ENCODE results near the gene CLRN3.

CLRN3 gene

DNA sequence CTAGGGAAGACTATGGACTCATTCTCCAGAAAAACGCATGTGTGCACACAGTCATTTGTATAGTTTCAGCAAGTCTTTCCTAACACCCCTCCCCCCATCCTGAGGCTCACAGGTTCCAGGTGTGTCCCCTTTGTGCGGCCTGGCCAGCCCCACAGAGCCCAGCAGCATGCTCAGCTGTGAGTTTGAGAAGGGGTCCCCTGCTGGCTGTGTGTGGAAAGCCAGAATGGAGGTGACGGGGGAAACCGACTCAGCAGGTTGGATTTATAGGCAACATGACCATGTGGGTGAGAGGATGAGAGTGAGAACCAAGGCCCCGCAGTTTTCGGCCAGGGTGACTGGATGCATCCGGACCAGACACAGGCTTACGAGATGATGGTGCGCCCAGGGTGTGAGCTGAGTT is 24.1 kb upstream of the CLRN3 start:
- Histone ChIP-seq H3K4me3 (ENCODE audit: low read depth, low read length) (no peak overlapping the region), H3K4me1 (ENCODE audit: control insufficient read depth, insufficient read depth, low read length) (no peaks in the 10 kb centered on the region), H3K9me3 (ENCODE audit: control insufficient read depth, insufficient read depth, low read depth, low read length) (no peaks in the 10 kb centered on the region), H3K27ac (ENCODE audit: extremely low read depth, low read depth, low read length) (no peak overlapping the region), H3K36me3 (ENCODE audit: control insufficient read depth in 2 of 2, insufficient read depth in 1 of 2, low read length in 2 of 2) (no peaks in the 10 kb centered on the region)
- TF ChIP-seq ZNF311 (tag by site-specific recombination; IDR thresholded peaks at IDR 0.05; ENCODE audit: borderline replicate concordance): no peak
- ChIA-PET POLR2A (no interaction called here), CTCF (no interaction called here)

DNA sequence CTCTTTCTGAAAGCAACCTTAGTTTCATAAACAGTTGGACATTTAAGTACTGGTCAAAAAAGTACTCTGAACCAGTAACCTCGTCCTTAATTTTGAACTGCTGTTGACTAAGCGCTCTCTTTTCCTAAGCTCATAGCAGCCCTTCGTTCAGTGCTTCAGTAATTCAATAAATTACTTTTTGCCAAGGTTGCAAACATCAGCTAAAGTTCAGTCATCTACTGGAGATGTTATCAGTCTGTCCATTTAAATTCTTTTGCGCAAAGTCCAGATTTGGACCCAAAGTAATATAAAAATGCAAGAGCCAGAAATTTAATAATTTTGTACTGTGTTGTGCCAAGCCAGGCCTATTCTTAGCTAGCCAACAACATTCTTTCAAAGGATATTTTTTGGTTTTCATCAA is 22.6 kb upstream of the CLRN3 start:
- Histone ChIP-seq H3K36me3 (ENCODE audit: control insufficient read depth in 2 of 2, insufficient read depth in 1 of 2, low read length in 2 of 2) (no peaks in the 10 kb centered on the region), H3K27ac (ENCODE audit: extremely low read depth, low read depth, low read length) (no peak overlapping the region), H3K4me3 (ENCODE audit: low read depth, low read length) (no peak overlapping the region), H3K9me3 (ENCODE audit: control insufficient read depth, insufficient read depth, low read depth, low read length) (no peaks in the 10 kb centered on the region), H3K4me1 (ENCODE audit: control insufficient read depth, insufficient read depth, low read length) (no peaks in the 10 kb centered on the region)
- ChIA-PET CTCF (interaction anchor here (0.7 to 1.8 kb wide), 2 partner anchors 8 to 97 kb away, joined by 3 to 5 read pairs; partner anchors contain the start of gene PTPRE), POLR2A (no interaction called here)
- TF ChIP-seq ZNF416 (tag by site-specific recombination; IDR thresholded peaks at IDR 0.05) (no peak), KLF16 (tag by site-specific recombination; IDR thresholded peaks at IDR 0.05) (no peak), ZNF596 (tag by site-specific recombination; IDR thresholded peaks at IDR 0.05) (no peak), ZNF132 (tag by site-specific recombination; IDR thresholded peaks at IDR 0.05; ENCODE audit: borderline replicate concordance) (no peak), ZNF791 (tag by site-specific recombination; IDR thresholded peaks at IDR 0.05) (no peak), ZNF585B (tag by site-specific recombination; IDR thresholded peaks at IDR 0.05) (no peak), ZNF221 (tag by site-specific recombination; IDR thresholded peaks at IDR 0.05; ENCODE audit: borderline replicate concordance) (no peak), ZNF133 (tag by site-specific recombination; IDR thresholded peaks at IDR 0.05) (no peak), ZNF184 (tag by site-specific recombination; IDR thresholded peaks at IDR 0.05) (no peak), ZNF341 (tag by site-specific recombination; IDR thresholded peaks at IDR 0.05; ENCODE audit: low read depth) (no peak), ZNF830 (tag by site-specific recombination; IDR thresholded peaks at IDR 0.05; ENCODE audit: low read depth) (no peak), ZNF157 (tag by site-specific recombination; IDR thresholded peaks at IDR 0.05) (no peak), ZNF677 (tag by site-specific recombination; IDR thresholded peaks at IDR 0.05) (no peak), SP3 (tag by site-specific recombination; IDR thresholded peaks at IDR 0.05) (no peak)
- TF ChIP-seq, protein P1, sequence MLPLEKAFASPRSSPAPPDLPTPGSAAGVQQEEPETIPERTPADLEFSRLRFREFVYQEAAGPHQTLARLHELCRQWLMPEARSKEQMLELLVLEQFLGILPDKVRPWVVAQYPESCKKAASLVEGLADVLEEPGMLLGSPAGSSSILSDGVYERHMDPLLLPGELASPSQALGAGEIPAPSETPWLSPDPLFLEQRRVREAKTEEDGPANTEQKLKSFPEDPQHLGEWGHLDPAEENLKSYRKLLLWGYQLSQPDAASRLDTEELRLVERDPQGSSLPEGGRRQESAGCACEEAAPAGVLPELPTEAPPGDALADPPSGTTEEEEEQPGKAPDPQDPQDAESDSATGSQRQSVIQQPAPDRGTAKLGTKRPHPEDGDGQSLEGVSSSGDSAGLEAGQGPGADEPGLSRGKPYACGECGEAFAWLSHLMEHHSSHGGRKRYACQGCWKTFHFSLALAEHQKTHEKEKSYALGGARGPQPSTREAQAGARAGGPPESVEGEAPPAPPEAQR (tag by site-specific recombination; IDR thresholded peaks at IDR 0.05): no peak
- TF ChIP-seq, protein P2, sequence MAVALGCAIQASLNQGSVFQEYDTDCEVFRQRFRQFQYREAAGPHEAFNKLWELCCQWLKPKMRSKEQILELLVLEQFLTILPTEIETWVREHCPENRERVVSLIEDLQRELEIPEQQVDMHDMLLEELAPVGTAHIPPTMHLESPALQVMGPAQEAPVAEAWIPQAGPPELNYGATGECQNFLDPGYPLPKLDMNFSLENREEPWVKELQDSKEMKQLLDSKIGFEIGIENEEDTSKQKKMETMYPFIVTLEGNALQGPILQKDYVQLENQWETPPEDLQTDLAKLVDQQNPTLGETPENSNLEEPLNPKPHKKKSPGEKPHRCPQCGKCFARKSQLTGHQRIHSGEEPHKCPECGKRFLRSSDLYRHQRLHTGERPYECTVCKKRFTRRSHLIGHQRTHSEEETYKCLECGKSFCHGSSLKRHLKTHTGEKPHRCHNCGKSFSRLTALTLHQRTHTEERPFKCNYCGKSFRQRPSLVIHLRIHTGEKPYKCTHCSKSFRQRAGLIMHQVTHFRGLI (tag by site-specific recombination; IDR thresholded peaks at IDR 0.05): no peak

- no peaks in the 10 kb centered on the region for H3K36me3 ChIP-seq (ENCODE audit: control insufficient read depth in 2 of 2, insufficient read depth in 1 of 2, low read length in 2 of 2)
- POLR2A ChIA-PET: no interaction called here
- no peak overlapping the region for H3K4me3 ChIP-seq (ENCODE audit: low read depth, low read length)
- no peaks in the 10 kb centered on the region for H3K9me3 ChIP-seq (ENCODE audit: control insufficient read depth, insufficient read depth, low read depth, low read length)
- CTCF ChIA-PET: interaction anchor here (1.2 to 1.7 kb wide), 2 partner anchors 98 to 113 kb away, joined by 3 to 7 read pairs; no protein-coding TSS in a partner anchor
- TF ChIP-seq ZNF654 (tag by site-specific recombination; IDR thresholded peaks at IDR 0.05; ENCODE audit: low read depth) (no peak), ZNF19 (tag by site-specific recombination; IDR thresholded peaks at IDR 0.05; ENCODE audit: low read depth) (no peak), ZNF133 (tag by site-specific recombination; IDR thresholded peaks at IDR 0.05) (no peak), ZFP69B (tag by site-specific recombination; IDR thresholded peaks at IDR 0.05) (no peak), ZNF132 (tag by site-specific recombination; IDR thresholded peaks at IDR 0.05; ENCODE audit: borderline replicate concordance) (no peak), ZNF843 (tag by site-specific recombination; IDR thresholded peaks at IDR 0.05) (no peak), GLI2 (tag by site-specific recombination; IDR thresholded peaks at IDR 0.05; ENCODE audit: borderline replicate concordance, low read depth) (no peak), ZNF585B (tag by site-specific recombination; IDR thresholded peaks at IDR 0.05) (no peak), ZNF660 (tag by site-specific recombination; IDR thresholded peaks at IDR 0.05) (no peak)
- TF ChIP-seq, protein P3, sequence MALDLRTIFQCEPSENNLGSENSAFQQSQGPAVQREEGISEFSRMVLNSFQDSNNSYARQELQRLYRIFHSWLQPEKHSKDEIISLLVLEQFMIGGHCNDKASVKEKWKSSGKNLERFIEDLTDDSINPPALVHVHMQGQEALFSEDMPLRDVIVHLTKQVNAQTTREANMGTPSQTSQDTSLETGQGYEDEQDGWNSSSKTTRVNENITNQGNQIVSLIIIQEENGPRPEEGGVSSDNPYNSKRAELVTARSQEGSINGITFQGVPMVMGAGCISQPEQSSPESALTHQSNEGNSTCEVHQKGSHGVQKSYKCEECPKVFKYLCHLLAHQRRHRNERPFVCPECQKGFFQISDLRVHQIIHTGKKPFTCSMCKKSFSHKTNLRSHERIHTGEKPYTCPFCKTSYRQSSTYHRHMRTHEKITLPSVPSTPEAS (tag by site-specific recombination; IDR thresholded peaks at IDR 0.05): no peak
- no peak overlapping the region for H3K27ac ChIP-seq (ENCODE audit: extremely low read depth, low read depth, low read length)
- H3K4me1 ChIP-seq (ENCODE audit: control insufficient read depth, insufficient read depth, low read length): no peaks in the 10 kb centered on the region
Measured at GRCh38 chr10:127913368-127913759, 20.6 kb upstream of the CLRN3 start.

All from HEK293 (cell line).